OCI-LY7 (cell line): ENCODE measurements around the gene DEGS1. TPM values are rescaled to one million over a fixed set of nuclear protein-coding genes. Genes with fewer than 3 reads are reported as not detected.

Source experiments
- BruUV-seq: library from RNA; stranded (reverse); fragments of 400-500 nt; replicated peaks from 2 replicates; lab custom pipeline; 2021; lab: Mats Ljungman, UMichigan
- CTCF ChIA-PET: fragments of 300-600 bp; sonication (Branson Sonifier 250); formaldehyde crosslinking; loops from one replicate; lab custom pipeline; 2022; ENCODE audit warnings: antibody characterized with exemption; ENCODE audit not compliant: unreplicated experiment; lab: Charles Lee
- POLR2A ChIA-PET: fragments of 300-600 bp; sonication (Branson Sonifier 250); formaldehyde crosslinking; loops from one replicate; lab custom pipeline; 2022; ENCODE audit warnings: antibody characterized with exemption; lab: Charles Lee
- DNase-seq: peaks from one replicate; pipeline ENCODE4 v3.0.0-alpha.2; 2015; ENCODE audit warnings: low spot score
- H2AFZ ChIP-seq: fragments of 200-600 bp; sonication (generic), shearing (Covaris generic); 2 replicates; pipeline ENCODE4 v1.6.1; 2014; ENCODE audit warnings: mild to moderate bottlenecking, antibody characterized with exemption, low read length, moderate library complexity
- H3K27ac ChIP-seq: fragments of 200-600 bp; sonication (generic); 2 replicates; pipeline ENCODE4 v1.5.1; 2014; ENCODE audit warnings: mixed run types, low read depth, mild to moderate bottlenecking, moderate library complexity, low read length, inconsistent platforms; ENCODE audit not compliant: poor library complexity, severe bottlenecking
- H3K36me3 ChIP-seq: fragments of 200-600 bp; sonication (generic); 2 replicates; pipeline ENCODE4 v1.6.1; 2014; ENCODE audit warnings: mild to moderate bottlenecking, antibody characterized with exemption, low read length, moderate library complexity, mixed read lengths; ENCODE audit not compliant: insufficient read depth
- H3K4me1 ChIP-seq: fragments of 200-600 bp; sonication (generic); 2 replicates; pipeline ENCODE4 v1.5.1; 2014; ENCODE audit warnings: mild to moderate bottlenecking, low read length; ENCODE audit not compliant: insufficient read depth, poor library complexity, severe bottlenecking
- H3K4me2 ChIP-seq: fragments of 200-600 bp; sonication (generic); 2 replicates; pipeline ENCODE4 v1.6.1; 2014; ENCODE audit warnings: mild to moderate bottlenecking, low read length
- H3K4me3 ChIP-seq: fragments of 200-600 bp; sonication (generic); 2 replicates; pipeline ENCODE4 v1.5.1; 2014; ENCODE audit warnings: mild to moderate bottlenecking, low read depth, low read length; ENCODE audit not compliant: poor library complexity, severe bottlenecking
- H3K79me2 ChIP-seq: fragments of 200-600 bp; sonication (generic); 2 replicates; pipeline ENCODE4 v1.6.1; 2016; ENCODE audit warnings: low read depth, mild to moderate bottlenecking, low read length, moderate library complexity, mixed read lengths; ENCODE audit not compliant: insufficient read depth
- H3K9me2 ChIP-seq: fragments of 200-600 bp; sonication (generic); 2 replicates; pipeline ENCODE4 v1.6.1; 2016; ENCODE audit warnings: mild to moderate bottlenecking, low read length, mixed read lengths; ENCODE audit not compliant: insufficient read depth
- H3K9me3 ChIP-seq: fragments of 200-600 bp; sonication (generic); 2 replicates; pipeline ENCODE4 v1.6.1; 2014; ENCODE audit warnings: mild to moderate bottlenecking, mixed run types, low read length, mixed read lengths
- H4K20me1 ChIP-seq: fragments of 200-600 bp; sonication (generic); 2 replicates; pipeline ENCODE4 v1.6.1; 2014; ENCODE audit warnings: mild to moderate bottlenecking, antibody characterized with exemption, low read length, moderate library complexity, mixed read lengths; ENCODE audit not compliant: insufficient read depth
- CTCF ChIP-seq: fragments of 200-600 bp; sonication (generic); conservative IDR thresholded peaks from 2 replicates; pipeline ENCODE4 v1.5.1; 2014; ENCODE audit warnings: mild to moderate bottlenecking, antibody characterized with exemption, low read length, moderate library complexity, mixed read lengths
- EZH2phosphoT487 ChIP-seq: fragments of 200-600 bp; sonication (generic); IDR thresholded peaks from 2 replicates; pipeline ENCODE4 v1.6.1; 2018; ENCODE audit warnings: low read depth, borderline replicate concordance, mild to moderate bottlenecking, mixed run types, antibody characterized with exemption, low read length, moderate library complexity, mixed read lengths
- intact Hi-C: fragments of 100-400 bp; cut with micrococcal nuclease; formaldehyde crosslinking; loops from one replicate; pipeline ENCODE4 v1.10.0; 2022; ENCODE audit not compliant: unreplicated experiment
- total RNA-seq, 2 experiments: library from RNA; depleted of rRNA in 1 of 2; stranded (reverse); fragments of >200 nt in 1 of 2; shearing (Covaris generic) in 1 of 2; gene quantifications; 2 replicates each; pipeline ENCODE4 v1.2.3, GENCODE V29; 2014 to 2022

Gene DEGS1
- total RNA-seq, 2 experiments from 2014 or later: 34.8 to 53.2 TPM

DNA sequence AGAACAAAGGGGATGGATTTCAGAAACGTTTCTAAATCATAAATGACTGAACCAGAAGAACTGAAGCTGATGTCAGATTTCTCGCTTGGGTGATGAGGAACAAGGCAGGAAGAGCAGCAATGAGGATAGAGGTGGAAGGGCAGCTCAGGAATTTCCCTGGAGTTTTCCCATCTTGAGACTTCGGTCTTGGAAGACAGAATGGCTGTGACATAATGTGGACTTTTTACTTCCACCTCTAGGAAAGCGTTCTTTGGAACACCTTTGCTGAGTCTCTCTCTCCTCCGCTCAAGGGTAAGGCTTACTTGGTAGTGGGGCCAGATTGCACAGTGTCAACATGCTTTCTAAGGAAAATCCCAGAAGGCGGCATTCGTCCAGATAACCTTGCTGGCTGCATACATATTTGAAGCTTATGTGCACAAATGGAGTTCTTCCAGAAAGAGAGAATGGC is 36.6 kb downstream of the DEGS1 start:
- no peaks in the 10 kb centered on the region for H3K36me3 ChIP-seq
- H3K4me1 ChIP-seq: no peaks in the 10 kb centered on the region
- ChIA-PET POLR2A (interaction anchor here (0.6 kb wide), 2 partner anchors 62 to 1306 kb away, joined by 3 read pairs; no protein-coding TSS in a partner anchor), CTCF (no interaction called here)
- TF ChIP-seq CTCF (no peak), EZH2phosphoT487 (no peak)
- intact Hi-C loops: no loop called here
- no peaks in the 10 kb centered on the region for H3K9me3 ChIP-seq
- H3K27ac ChIP-seq: no peak overlapping the region
- H2AFZ ChIP-seq: no peak overlapping the region
- no peaks in the 10 kb centered on the region for H3K79me2 ChIP-seq
- no peak for DNase-seq
- H4K20me1 ChIP-seq: no peaks in the 10 kb centered on the region
- no peak overlapping the region for H3K4me3 ChIP-seq
- H3K9me2 ChIP-seq: no peaks in the 10 kb centered on the region
- BruUV-seq: no TSS peak
- H3K4me2 ChIP-seq: no peak overlapping the region

DNA sequence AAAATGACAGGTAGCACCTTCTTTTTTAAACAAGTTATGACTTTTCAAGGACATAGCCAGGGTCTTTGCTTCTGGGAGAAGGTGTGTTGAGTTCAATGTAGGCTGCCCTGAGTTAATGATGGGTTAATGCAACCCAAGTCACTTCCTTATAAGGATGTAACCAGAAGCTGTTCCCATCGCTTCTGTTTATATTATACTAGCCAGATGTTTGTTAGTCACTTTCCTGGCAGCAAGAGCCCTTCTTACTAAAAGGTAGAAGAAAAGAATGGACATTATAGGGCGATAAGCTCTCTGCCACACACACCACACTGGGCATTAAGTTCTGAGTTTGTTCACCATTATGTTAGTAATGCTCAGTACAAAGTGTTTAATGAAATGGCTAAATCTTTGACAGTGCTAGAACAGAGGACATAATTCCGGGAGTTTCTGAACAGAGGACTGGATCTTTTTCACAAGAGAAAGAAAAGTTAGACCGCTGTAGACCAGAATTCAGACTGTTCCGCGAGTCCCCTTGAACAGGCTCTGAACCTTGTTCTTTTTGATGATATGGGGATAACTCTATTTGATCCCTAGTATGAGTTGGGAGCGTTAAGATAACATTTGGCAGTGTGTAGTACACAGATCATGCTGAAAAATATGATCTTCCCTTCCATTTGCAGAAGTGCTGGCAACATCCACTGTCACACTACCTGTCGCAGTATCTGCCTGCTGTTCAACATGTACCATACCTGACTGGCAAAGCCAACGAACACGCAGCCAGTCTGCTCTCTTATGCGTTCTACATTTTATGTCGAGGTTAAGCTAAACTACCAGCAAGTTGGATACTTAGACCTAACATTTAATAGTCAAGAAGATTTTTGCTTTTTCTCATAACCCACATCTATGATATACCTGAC is 41.0 kb downstream of the DEGS1 start:
- Histone ChIP-seq H3K9me3 (no peaks in the 10 kb centered on the region), H3K4me2 (no peak overlapping the region), H2AFZ (no peak overlapping the region), H4K20me1 (no peaks in the 10 kb centered on the region), H3K9me2 (no peaks in the 10 kb centered on the region), H3K79me2 (no peaks in the 10 kb centered on the region), H3K4me1 (no peaks in the 10 kb centered on the region), H3K27ac (no peak overlapping the region), H3K36me3 (peaks cover 24% of the 10 kb centered on the region), H3K4me3 (no peak overlapping the region)
- intact Hi-C loops: no loop called here
- TF ChIP-seq EZH2phosphoT487 (no peak), CTCF (no peak)
- no peak for DNase-seq
- ChIA-PET POLR2A (interaction anchor here (0.5 to 1.6 kb wide), 8 partner anchors 10 to 1473 kb away, joined by 3 to 6 read pairs (median 3); no protein-coding TSS in a partner anchor), CTCF (no interaction called here)
- no TSS peak for BruUV-seq
